Endothelial cell (in vitro differentiated cells): Measurements from ENCODE around the gene PTPN6. TPM values are rescaled to one million over a fixed set of nuclear protein-coding genes. Genes with fewer than 3 reads are reported as not detected.
A peak's percentile ranks its signal among the peaks of the same experiment; 100 is the strongest.

Source experiments
- DNase-seq: peaks from one replicate; pipeline ENCODE4 v3.0.0; 2021; ENCODE audit warnings: low spot score
- H3K27ac Mint-ChIP-seq: one replicate; pipeline ENCODE4 v1.8.0; 2021; ENCODE audit warnings: mixed read lengths, inconsistent platforms; ENCODE audit not compliant: unreplicated experiment
- H3K27me3 Mint-ChIP-seq: one replicate; pipeline ENCODE4 v1.8.0; 2021; ENCODE audit warnings: mild to moderate bottlenecking, moderate library complexity, mixed read lengths, inconsistent platforms; ENCODE audit not compliant: unreplicated experiment
- H3K36me3 Mint-ChIP-seq: one replicate; pipeline ENCODE4 v1.8.0; 2021; ENCODE audit warnings: mild to moderate bottlenecking, low read depth, mixed read lengths, inconsistent platforms; ENCODE audit not compliant: unreplicated experiment
- H3K4me1 Mint-ChIP-seq: one replicate; pipeline ENCODE4 v1.8.0; 2021; ENCODE audit warnings: mild to moderate bottlenecking, mixed read lengths, inconsistent platforms; ENCODE audit not compliant: unreplicated experiment
- H3K4me3 Mint-ChIP-seq: one replicate; pipeline ENCODE4 v1.8.0; 2021; ENCODE audit warnings: mild to moderate bottlenecking, mixed read lengths, inconsistent platforms; ENCODE audit not compliant: unreplicated experiment
- H3K9me3 Mint-ChIP-seq: one replicate; pipeline ENCODE4 v1.8.0; 2021; ENCODE audit warnings: mixed read lengths, inconsistent platforms; ENCODE audit not compliant: unreplicated experiment
- CTCF ChIP-seq: fragments of 200-600 bp; sonication (generic); IDR thresholded peaks from one replicate; pipeline ENCODE4 v1.5.0; 2021; ENCODE audit warnings: antibody characterized with exemption; ENCODE audit not compliant: unreplicated experiment
- total RNA-seq: library from RNA; stranded (reverse); fragmentation: NEBNext Ultra II Directional; extraction: Animal tissue kit (Norgen Biotek cat#: 25700); gene quantifications from one replicate; pipeline ENCODE4 v1.2.1, GENCODE V29; 2021; ENCODE audit not compliant: unreplicated experiment

The PTPN6 gene
- total RNA-seq, 1 donor from 2014 or later: 22.1 TPM

DNA sequence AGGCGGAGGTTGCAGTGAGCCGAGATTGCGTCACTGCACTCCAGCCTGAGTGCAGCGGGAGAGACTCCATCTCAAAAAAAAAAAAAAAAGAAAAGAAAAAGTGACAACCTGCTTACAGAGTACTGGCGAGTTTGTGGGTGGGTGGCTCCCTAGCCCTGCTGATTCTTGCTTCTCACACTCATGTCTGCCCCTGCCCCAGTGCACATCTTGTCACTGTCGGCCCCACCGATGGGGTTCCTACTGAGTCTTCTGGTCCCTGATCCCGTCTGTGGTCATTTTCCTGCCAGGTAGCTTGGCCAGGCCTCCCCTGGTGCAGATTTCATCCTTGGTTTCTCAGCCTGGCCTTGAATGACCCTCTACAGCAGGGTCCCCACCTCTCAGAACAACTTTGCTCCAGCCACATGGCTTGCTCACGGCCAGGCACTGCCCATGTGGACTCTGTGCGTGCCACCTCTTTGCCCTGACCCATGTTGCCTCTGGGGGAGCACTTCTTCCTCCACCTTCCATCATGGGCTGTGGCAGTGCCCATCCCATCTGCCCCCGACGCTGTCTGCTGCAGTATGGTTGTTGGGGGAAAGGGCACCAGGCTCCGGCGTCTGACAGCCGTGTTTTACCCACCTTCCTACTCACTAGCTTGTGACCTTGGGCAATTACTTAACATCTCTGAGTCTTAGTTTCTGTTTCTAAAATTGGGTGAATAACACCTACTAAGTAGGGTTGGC lies 2.1 kb upstream of the PTPN6 start:
- H3K9me3 Mint-ChIP-seq: no peaks in the 10 kb centered on the region
- no peak overlapping the region for H3K4me3 Mint-ChIP-seq
- no peak for TF ChIP-seq CTCF
- H3K36me3 Mint-ChIP-seq: peaks cover 7% of the 10 kb centered on the region
- H3K27me3 Mint-ChIP-seq: peaks cover 22% of the 10 kb centered on the region
- H3K27ac Mint-ChIP-seq: peak overlapping the region; percentile 43
- DNase-seq: no peak
- peaks cover 39% of the 10 kb centered on the region for H3K4me1 Mint-ChIP-seq

DNA sequence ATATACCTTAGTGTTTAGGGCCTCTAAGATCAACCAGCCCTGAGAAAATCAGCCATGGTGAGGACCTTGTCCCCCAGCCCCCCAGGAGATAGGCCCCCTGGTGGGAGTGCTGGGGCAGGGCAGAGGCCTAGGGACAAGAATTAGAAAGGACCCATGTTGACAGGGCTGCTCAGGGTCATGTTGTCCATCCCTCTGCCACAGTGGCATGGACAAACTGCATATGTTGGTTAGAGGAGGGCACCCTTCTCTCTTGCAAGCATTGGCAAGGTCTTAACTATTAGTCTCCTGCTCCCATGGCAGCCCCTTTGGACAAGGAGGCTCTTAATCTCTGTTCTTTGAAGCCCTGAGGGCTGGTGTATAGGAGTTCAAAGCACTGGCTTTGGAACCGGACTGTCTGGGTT lies 755 bp upstream of the PTPN6 start:
- H3K27ac Mint-ChIP-seq: no peak overlapping the region

GRCh38 chr12:6951551-6952120 lies 480 bp downstream of the PTPN6 start:
- no peak for TF ChIP-seq CTCF
- Mint-ChIP-seq H3K36me3 (peaks cover 7% of the 10 kb centered on the region), H3K27ac (no peak overlapping the region), H3K4me1 (peaks cover 30% of the 10 kb centered on the region), H3K9me3 (no peaks in the 10 kb centered on the region), H3K27me3 (peaks cover 19% of the 10 kb centered on the region), H3K4me3 (no peak overlapping the region)
- no peak for DNase-seq

More for the DNA sequence above, 755 bp upstream of the PTPN6 start:
- Mint-ChIP-seq H3K4me3 (no peak overlapping the region), H3K36me3 (peaks cover 7% of the 10 kb centered on the region), H3K27me3 (peaks cover 20% of the 10 kb centered on the region), H3K9me3 (no peaks in the 10 kb centered on the region), H3K4me1 (peaks cover 32% of the 10 kb centered on the region)
- peak; percentile 41 for DNase-seq
- TF ChIP-seq CTCF: peak; percentile 55

DNA sequence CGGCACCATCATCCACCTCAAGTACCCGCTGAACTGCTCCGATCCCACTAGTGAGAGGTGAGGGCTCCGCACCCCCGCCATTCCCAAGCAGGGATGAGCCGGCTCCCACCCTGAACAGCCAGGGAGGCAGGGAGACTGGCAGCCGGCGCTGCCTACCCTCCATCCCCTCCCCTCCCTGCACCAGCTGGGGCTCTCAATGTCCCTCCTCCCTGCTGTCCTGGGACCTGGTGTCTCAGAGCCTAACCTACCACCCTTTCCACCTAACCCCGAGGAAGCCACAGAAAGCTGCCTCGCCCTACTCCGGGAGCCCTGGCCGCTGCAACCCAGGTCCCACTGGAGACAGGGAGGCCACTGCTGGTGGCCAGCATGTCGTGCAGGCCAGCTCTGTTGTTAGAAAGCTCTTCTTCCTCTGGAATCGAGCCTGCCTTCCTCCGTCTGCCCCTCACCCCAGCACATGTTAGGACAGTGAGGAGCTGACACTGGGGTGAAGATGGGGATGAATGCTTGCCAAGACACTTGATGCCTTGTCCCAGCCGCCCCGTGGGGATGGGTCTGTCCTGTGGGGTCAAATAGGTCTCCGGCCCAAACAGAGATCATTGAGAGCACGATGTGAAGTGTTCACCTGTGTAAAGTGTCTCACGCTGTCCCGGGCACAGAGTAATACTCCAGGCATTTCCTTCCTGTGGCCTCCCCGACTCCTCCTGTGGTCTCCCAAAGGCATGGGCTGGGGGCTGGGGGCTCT lies 1.1 kb downstream of the PTPN6 start:
- peaks cover 15% of the 10 kb centered on the region for H3K27me3 Mint-ChIP-seq
- H3K36me3 Mint-ChIP-seq: peaks cover 7% of the 10 kb centered on the region
- no peak for DNase-seq
- peaks cover 25% of the 10 kb centered on the region for H3K4me1 Mint-ChIP-seq
- peak overlapping the region; percentile 85 for H3K27ac Mint-ChIP-seq
- TF ChIP-seq CTCF: no peak
- peak overlapping the region; percentile 72 for H3K4me3 Mint-ChIP-seq
- H3K9me3 Mint-ChIP-seq: no peaks in the 10 kb centered on the region
